SIG-M5 (cell line): ENCODE measurements around the gene FOXD3.

Source experiments
- DNase-seq: peaks from one replicate; lab custom pipeline; 2025; lab: John Stamatoyannopoulos, UW

Gene FOXD3

DNA sequence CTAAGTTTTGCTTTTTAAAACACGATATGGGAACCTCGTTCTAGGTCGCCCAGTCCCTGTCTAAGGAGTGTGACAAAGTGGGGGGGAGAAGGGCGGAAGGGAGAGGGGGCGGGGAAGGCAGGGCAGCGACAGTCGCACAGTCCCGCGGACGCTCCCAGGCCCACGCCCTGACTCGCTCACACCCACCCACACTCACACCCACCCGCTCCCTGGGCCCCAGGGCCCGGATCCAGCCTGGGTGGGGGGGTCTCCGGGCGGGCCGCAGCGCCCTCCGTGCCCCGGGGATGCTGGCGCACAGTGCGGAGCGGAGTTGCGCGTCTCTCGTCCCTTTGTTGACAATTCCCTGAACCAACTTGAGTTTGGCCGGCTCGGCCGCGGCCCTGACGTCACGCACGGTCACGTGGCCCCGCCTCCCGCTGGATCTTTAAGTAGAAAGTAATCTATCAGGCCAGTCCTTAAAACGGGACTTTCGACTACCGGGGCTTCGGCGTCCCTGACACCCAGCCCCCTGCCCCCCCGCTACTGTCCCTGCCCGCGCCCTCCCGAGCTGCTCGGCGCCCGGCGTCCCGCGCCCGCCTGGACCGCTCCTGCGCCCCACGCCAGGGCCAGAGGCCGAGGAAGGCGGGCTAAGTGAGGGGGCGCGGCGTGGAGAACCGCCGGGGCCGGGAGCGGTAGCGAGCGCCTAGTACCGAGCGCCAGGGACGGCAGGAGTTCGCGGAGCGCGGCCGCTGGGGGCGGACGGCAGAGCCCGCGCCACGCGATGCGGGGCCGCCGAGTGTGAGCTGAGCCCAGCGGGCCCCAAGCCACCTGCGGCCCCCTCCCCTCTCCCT is at the start of gene FOXD3:
Gene FOXD3, plus strand, starts transcription at position 454 of the 830 bp plus-strand sequence. CDS start 492 bp downstream, outside the sequence.
- DNase-seq, result no peak

DNA sequence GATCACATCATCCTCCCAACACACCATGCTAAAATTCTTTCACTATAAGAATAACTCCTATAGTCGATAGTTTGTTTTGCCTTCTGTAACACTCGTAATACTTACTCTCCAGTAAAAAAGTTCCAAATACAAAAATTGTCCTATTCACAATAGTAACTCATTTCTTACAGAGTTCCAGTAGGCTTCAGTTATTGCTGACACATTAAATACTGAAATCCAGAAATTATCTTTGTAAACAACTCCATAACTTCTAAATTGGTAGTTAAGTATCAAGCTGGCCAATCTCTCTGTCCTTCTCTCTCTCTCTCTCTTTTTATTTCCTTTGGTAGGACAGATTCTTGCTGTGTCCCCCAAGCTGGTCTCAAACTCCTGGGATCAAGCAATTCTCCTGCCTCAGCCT is 49.6 kb upstream of the FOXD3 start:
- no peak for DNase-seq

DNA sequence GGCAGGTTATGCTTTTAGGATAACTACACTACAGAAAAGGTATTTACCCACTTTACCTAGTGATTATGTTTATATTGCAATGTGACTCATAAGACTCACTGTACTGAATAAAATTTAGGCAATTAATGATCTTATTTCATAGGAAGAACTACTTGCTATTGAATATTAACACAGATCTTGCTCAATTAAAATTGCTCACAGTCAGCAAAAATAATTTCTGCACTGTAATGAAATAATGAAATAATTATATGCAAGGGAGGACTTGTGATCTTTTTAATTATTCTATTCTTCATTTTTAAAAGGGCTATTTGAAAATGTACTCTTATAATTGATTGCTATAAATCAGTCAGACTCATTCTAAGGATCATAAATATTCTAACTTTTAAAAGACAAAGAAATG is 48.0 kb upstream of the FOXD3 start:
- DNase-seq, result no peak

DNA sequence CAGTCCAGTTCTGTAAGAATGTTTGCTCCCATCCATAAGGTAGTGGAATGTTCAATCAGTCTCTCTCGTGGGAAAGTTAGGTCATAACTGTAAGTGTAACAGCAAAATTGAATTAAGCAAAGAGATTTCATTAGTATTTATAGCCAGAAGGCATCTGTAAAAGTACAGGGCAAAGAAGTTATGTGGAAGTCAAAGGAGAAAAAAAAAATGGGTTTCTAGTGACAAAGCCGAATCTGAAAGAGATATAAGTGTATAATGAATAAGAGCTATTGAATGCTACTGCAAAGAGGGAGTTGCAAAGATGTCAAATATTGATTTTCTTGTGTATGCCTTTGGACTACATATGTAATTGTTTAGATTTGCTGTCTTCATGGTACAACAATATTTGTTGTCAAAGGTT is 47.4 kb upstream of the FOXD3 start:
- no peak for DNase-seq

DNA sequence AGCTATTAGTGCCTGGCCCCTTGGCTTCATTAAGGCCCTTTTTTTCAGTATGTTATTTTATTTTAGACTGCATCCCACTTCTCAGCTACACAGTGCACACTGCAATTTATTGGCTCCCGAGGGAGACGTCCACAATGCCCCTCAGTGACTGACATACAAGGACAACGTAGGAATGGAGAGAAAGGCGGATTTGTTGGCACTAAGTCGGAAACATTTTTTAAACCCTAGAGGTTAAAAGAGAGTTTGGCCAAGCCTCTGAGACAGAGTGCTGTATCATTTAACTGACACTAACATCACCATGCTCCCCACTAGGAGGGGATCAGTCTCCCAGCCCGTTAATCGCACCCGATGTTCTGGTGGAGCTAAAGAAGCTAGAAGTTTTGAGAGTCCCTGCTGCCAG is 45.7 kb upstream of the FOXD3 start:
- DNase-seq, result no peak

DNA sequence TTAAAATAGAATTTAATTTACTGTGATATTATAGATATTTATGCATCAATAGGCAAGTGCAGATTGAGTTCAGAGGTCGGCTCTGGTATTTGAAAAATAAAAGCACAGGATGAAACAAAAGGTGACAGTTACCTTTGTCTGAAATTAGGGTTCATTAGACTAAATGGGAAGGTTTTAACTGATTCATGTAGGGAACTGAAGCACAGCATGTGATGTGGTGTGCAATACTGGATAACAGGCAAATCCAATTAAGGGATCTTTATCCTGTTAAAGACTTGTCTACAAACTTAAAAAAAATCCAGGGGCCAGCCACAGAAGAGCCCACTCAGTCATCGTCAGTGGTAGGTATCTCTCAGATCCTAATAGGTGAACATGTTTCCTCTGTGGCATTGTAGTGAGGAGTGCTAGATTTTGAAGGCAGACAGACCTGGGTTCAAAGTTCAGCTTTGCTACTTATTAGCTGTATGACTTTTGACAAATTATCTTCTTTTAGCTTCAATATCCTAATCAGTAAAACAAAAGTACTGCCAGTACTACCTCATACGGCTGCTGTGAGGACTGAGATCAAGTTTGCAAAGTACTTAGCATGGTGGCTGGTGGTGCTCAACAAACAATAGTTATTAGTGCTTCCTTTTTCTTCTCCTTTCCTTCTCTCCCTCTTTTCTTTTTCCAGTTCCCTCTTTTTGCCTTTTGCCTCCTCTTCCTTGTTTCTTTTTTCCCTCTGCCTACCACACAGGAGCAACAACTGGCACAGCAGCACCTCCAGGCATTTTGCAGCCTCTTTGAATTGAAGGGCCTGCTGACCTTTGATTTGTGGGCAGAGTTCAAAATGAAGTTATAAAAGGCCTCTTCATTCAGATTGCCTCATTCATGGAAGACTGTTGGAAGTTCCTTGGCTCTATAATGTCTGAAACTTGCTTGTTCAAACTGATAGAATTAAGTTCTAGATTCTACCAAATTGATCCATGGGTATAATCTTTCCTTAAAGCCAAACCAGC is 44.9 kb upstream of the FOXD3 start:
- no peak for DNase-seq

DNA sequence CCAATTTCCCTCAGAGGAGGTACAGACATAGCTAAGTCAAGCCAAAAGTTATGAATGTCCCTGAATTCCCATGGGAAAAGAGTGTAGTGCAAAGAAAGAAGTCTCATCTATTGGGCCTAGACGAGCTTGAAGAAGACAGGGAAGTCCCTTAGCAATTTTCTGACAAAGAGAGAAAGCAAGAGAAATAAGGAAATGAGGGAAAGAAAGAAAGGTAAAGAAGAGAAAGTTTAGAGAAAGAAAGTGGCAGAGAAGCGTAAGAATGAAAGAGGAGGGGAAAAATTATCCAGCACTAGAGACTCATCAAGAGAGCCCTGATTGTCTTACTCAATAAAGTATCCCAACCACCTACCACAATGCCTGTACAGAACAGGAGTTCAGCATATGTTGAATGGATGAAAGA is 40.6 kb upstream of the FOXD3 start:
- no peak for DNase-seq

DNA sequence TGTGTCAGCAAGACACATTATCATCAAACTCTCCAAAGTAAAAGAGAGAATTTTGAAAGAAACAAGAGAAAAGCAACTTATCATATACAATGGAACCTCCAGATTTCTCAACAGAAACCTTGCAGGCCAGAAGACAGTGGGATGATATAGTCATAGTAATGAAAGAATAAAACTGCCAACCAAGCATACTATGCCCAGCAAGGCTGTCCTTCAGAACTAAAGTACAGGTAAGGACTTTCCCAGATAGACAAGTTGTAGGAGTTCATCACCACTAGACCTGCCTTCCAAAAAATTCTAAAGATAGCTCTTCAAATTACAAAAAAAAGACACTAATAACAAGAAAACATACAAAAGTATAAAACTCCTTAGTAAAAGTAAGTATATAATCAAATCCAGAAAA is 33.2 kb upstream of the FOXD3 start:
- DNase-seq, result no peak

DNA sequence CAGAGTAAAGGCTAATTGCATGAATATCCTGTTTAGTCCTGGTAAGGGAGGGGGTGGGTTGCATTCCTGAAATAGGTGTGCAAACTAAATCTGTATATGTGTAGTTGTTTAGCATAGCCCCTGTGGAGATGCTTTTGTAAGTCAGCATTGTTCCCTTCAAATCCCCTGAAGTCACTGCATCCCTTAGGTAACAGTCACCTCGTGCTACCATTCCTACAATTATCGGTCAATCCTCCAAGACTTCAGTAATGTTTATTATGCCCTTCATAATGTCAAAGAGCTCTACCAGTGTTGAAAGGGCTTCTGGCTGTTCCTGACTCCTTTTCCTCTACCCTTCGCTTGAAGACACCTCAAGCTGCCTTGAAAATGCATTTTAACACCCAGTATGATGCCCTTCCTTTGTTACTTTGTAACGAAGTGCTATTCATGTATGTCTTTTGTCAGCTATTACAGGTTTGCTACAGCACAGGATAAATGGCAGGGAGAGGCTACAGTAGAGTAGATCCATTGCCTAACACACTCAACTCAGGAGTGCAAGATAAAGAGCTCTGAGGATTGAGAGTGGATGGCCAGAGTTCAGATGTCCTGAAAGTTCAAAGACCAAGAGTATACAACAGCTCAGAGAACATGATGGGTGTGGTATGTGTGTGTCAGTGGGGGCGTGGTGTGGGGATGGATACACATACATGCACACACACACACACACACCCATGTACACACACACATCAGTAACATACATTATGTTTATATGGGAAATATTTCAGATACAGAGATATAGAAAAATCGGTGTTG is 27.4 kb upstream of the FOXD3 start:
- no peak for DNase-seq

DNA sequence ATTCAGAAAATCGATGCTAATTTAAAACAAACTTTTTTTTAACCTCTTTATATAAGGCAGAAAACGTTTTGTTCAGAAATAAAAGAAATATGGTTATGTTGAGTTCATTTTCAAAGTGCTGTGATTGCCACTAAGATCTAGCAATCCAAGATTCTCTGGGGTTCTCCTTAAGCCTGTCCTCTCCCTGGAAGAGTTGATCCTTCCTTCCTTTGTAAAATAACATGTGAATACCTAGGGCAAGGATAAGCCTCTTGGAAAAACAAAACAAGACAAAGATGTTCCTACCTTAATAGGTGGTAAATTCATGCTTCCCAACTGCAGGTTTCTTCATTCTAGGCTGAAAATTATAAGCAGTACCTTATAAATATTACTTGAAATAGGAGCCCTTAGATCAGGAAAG is 18.0 kb upstream of the FOXD3 start:
- no peak for DNase-seq

DNA sequence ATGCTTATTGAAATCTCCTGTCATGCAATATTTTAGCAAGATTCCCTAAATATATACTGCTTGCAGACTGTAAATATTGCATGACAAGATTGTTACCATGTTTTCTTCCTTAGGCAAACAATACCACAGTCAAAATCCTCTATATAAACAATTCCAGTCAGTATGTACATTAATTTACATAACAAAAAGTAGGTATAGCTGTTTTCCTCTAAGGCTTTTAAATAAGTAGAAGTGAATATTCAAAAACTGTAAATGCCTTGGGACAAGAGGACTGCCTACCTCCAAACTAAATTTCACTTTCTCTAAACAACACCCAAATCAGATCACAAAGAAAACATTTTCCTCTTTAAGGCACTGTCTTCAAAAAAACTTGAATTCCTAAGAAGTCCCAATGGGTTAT is 17.3 kb upstream of the FOXD3 start:
- no peak for DNase-seq

DNA sequence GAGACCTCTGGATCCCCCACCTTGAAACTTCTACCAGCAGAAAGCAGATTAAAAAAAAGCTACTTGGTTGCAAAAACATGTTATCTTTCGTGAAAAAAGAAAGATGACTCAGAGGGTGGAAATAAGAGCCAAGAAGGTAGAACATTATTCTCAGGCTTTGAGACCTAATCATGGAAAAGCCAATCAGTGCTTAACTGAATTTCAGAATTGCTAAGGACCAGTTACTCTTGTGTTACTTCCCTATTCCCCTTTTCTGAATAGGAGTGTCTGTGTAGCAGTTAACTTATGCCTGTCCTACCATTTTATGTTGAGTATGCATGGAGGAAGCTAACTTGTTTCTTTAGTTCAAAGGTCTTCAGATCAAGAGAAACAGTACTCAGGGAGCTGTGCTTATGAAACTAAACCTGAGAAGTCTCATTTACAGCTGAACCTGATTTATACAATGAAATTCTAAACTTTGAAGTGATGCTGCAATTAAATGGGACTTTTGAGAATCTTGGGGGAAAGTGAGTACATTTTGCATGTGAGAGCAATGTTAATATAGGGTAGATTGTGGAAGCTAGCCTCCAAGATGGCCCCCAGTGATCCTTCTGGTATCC is 15.1 kb upstream of the FOXD3 start:
- DNase-seq, result no peak

DNA sequence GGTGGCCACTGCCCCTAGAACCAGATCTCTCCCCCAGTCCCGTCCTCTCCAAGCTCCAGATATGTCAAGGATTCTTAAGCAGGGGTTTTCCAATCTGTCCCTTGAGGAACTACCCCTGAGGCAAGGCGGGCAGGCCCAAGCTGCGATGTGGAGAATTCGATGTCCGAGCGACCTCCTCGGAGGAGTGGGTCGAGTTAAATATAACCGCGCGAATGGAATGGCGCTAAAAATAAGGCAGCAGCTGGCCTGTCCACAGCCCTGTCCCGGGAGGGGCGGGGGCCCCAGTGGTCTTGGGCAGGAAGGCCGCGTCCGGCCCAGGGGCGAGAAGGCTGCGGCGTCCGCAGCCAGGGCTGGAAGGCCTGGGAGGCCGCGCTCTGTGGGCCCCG is 5.8 kb upstream of the FOXD3 start:
- DNase-seq, result no peak

DNA sequence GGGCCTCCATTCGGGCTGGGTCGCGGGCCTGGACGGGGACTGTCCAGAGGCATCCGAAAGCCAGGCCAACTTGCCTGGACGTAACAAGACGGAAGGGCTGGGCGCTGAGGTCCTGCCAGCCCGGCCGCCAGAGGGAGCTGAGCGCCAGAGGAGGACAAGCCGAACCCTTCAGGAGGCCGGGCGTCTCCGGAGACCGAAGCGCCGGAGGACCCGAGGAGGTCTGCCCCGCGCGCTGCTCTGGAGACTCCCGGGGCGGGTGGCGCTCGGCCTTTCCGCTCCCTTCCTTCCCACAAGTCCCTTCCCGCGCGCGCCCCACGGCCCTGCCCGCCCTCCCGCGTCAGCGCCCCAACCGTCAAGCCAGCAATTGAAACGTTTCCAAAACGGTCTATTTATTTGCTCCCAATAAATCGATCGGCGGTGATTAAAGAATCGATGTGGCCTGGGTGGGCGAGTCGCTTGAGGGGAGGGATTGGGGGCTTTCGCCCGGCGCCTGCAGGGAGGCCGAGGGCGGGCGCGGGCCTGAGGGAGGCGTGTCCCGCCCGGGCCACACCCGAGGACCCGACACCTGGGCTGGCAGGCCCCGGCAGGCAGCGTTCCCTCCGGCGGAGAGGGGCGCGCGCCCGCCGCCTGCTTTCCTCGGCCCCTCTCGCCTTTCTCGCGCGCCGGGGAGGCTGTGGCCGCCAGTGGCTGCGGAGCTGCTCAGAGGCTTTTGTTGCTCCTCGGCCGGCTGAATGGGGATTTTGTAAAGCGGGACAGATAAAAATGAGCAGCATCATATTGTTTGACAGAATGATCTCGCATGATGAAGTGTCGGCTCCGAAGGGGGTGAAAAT is 5.2 kb upstream of the FOXD3 start:
- no peak for DNase-seq

DNA sequence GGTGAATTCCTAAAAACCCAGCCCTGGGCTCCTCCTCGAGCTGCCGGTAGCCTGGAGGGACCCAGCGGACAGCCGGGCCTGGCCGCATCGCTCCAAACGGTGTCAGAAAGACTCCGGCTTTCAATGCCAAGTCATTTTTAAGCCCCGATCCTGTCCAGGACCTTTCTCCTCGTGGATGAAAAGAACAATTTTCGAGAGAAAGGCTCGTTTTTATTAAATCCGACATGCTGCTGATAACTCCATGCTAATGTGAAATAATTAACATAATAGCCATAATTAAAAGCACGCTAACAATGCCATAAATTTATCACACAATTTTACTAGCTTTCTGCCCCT is 4.6 kb upstream of the FOXD3 start:
- DNase-seq, result no peak

DNA sequence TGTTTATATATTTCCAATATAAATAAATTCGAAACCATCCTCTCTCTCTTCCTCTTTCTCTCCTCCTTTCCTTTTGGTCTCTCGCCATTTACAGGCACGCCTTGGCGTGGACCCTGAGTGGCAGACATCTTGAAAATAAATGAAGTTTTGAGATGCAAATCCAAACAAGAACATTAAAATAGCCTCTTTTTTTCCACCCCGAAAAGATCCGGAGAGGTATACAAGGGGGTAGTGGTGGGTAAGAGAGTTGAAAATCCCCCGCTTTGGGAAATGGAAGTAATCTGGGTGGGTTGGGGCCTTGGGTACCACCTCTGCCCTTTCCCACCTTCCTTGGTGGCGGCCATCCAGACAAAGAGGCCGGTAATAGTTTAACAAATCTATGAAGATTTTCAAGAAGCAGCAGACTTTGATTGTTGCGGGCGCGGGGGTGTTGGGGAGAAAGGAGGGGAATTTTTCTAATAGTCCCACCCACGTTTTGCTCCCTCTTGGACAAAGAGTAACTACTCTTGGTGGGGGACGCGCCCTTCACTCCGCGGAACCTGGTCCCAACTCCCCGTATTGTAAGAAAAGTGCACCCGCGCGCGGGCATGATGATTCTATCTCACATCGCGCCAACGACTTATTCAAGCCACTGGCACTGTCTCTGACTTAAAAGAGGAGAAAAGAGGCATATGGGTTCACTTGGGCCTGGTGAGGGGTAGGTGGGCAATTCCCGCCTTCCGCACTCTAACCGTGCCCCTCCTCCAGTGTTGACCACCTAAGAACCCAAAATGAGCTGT is 4.0 kb upstream of the FOXD3 start:
- no peak for DNase-seq

DNA sequence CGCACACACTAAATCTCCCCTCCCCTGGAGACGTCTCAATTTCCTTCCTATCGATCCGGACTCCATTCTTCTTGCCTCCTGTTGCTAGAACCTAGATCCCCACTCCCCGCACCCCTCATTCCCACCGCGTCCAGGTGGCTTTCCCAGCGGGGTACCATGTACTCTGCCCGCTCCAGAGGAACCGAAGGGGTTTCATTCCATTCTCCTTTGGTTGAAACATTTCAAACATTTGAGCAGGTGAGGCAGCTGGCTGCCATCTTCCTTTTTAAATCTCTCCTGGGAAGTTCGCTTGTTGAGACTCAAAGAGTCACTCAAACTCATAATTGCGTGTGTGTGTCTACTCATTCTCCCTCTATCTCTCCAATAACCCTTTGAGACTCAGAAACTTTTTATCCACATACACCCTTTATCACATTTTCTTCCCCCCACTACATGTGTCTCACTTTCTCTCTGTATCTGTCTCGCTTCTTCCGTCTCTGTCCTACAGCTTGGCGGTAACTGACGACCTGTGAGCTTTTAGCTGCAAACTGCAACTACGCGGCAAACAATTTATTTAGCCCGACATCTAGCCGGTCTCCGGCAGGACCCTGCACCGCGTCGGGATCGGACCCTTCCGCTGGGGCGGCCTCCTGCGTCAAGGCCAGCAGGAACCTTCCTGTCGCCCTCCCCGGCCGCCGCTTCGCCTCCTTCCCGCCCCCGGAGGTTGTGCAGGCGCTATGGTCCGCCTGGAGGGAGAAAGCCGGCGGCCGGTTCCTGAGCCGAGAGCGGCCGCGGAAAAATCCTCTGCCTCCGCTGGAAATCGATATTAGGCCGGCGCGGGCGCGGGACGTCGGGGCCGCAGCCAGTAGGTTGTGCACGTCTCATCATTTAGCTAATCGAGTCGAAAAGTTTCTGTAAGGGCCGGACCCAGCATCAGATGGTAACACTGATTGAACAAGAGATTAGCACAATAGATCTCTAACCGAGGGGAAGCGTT is 3.0 kb upstream of the FOXD3 start:
- DNase-seq, result no peak

DNA sequence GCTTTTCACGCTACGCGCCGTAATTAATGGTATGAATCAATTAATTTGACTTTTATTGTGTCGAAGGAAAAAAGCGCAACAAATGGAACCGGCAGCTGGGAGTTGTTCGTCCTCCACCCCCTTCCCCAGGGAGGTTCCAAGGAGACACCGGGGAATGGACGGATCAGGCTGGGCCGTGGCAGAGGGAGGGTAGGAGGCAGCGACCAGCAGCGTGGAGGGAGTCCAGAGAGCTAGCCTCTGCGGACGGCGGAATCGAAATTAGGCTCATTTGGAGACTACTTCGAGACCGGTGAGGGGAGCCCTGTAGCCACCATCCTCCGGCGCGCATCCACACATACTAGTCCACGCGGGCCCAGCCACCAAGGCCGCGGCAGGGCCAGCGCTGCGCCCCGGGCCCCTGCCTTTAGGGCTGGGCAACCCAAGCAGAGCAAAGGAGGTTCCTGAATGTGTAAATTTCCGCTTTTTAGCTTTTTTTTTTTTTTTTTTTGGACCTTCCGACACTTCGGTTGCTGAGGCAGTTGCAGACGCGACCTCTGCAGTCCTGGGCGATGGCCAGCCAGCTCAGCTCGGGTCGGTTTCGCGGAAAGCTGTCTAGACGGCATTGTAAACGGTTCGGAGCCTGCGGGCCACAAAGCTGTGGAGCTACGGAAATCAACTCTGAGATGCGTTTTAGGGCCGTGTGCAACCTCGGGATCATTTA is 2.2 kb upstream of the FOXD3 start:
- no peak for DNase-seq
